Smooth muscle cell (in vitro differentiated cells): ENCODE results near the gene ZNF747. TPM values are rescaled to one million over a fixed set of nuclear protein-coding genes. Genes with fewer than 3 reads are reported as not detected.

Source experiments
- DNase-seq: peaks from one replicate; lab custom pipeline; 2025; ENCODE audit not compliant: unreplicated experiment; lab: John Stamatoyannopoulos, UW
- H2AFZ ChIP-seq: fragments of 200-600 bp; sonication (generic); 2 replicates; pipeline ENCODE4 v1.6.0; 2016; ENCODE audit warnings: antibody characterized with exemption, low read depth, mild to moderate bottlenecking
- H3F3A ChIP-seq: fragments of 200-600 bp; sonication (generic); 2 replicates; pipeline ENCODE4 v1.6.0; 2017; ENCODE audit warnings: antibody characterized with exemption, low read depth
- H3K27ac ChIP-seq: fragments of 200-600 bp; sonication (generic); 2 replicates; pipeline ENCODE4 v1.5.1; 2016; ENCODE audit warnings: low read depth, mild to moderate bottlenecking
- H3K27me3 ChIP-seq: fragments of 200-600 bp; sonication (generic); 2 replicates; pipeline ENCODE4 v1.6.1; 2016; ENCODE audit warnings: low read depth, mild to moderate bottlenecking
- H3K36me3 ChIP-seq: fragments of 200-600 bp; sonication (generic); 2 replicates; pipeline ENCODE4 v1.5.1; 2016; ENCODE audit warnings: low read depth
- H3K4me1 ChIP-seq: fragments of 200-600 bp; sonication (generic); 2 replicates; pipeline ENCODE4 v1.5.1; 2016; ENCODE audit warnings: low read depth
- H3K4me2 ChIP-seq: fragments of 200-600 bp; sonication (generic); 2 replicates; pipeline ENCODE4 v1.6.0; 2016; ENCODE audit warnings: mild to moderate bottlenecking
- H3K4me3 ChIP-seq: fragments of 200-600 bp; sonication (generic); 2 replicates; pipeline ENCODE4 v1.5.1; 2016; ENCODE audit warnings: mild to moderate bottlenecking
- H3K79me2 ChIP-seq: fragments of 200-600 bp; sonication (generic); 2 replicates; pipeline ENCODE4 v1.6.0; 2016; ENCODE audit warnings: low read depth, mild to moderate bottlenecking
- H3K9ac ChIP-seq: fragments of 200-600 bp; sonication (generic); 2 replicates; pipeline ENCODE4 v1.6.0; 2016; ENCODE audit warnings: low read depth
- H3K9me3 ChIP-seq: fragments of 200-600 bp; sonication (generic); replicated peaks from 2 replicates; pipeline ENCODE4 v1.5.1; 2016; ENCODE audit warnings: low read depth
- H4K20me1 ChIP-seq: fragments of 200-600 bp; sonication (generic); 2 replicates; pipeline ENCODE4 v1.6.0; 2016; ENCODE audit warnings: low read depth
- CTCF ChIP-seq: fragments of 200-600 bp; sonication (generic); IDR thresholded peaks from 2 replicates; pipeline ENCODE4 v1.5.1; 2017; ENCODE audit warnings: borderline replicate concordance, mild to moderate bottlenecking, antibody characterized with exemption; ENCODE audit not compliant: insufficient read depth, poor library complexity, severe bottlenecking
- WGBS: methylation state at CpG from one replicate; pipeline ENCODE4 v1.1.7; 2016; ENCODE audit warnings: low lambda C conversion rate; 5-methylcytosine and 5-hydroxymethylcytosine counted together
- polyA plus RNA-seq: library from polyadenylated mRNA; unstranded; fragments of >200 nt; fragmentation: Nextera tagmentation; extraction: Ambion mirVana; gene quantifications from 2 replicates; pipeline ENCODE4 v1.2.1, GENCODE V29; 2016
- total RNA-seq: library from RNA; depleted of rRNA; stranded (reverse); fragments of >200 nt; gene quantifications from 2 replicates; pipeline ENCODE4 v1.2.3, GENCODE V29; 2014

Gene ZNF747
- total and polyA plus RNA-seq, 2 experiments from 2014 or later, result 5.7 to 6.3 TPM

DNA sequence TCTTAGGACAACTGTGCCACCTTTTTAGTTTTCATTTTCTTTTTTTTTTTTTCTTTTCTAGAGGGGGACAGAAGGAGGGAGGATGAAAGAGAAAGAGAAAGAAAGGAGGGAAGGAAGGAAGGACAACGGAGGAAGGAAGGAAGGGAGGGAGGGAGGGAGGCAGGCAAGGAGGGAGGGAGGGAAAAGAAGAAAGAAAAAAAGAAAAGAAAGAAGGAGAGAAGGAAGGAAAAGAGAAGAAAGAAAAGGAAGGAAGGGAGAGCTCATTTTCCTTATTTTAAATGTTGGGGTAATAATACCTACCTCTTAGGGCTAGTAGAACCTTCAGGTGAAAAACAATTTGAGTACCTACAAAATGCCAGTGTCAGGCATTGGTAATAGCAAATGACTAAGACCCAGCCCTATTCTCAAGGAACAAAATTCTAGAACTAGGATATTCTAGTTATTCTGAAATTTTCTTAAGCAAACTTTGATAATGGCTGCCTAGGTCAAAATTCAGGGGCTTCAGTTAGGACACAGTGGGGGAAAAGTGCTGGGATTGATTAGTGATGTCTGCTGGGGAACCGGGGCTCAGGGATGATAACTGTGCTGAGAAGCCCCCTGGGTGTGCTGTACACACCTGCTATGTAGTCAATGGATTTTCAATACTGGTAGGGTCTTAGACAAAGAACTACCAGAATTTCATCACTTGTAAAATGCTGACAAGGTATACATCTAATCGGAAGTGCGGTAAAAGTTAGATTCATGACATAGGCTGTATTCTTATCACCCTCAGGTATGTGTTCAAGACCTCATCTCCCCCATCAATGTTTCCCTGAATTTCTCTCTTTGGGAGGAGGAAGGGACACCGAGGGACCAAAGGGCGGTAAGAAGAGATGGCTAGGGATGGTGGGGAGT is 31.0 kb downstream of the ZNF747 start:
- 64% methylated on average over 6 of the region's 6 CpGs for WGBS
- Histone ChIP-seq H3K36me3 (no peaks in the 10 kb centered on the region), H3K9me3 (no peaks in the 10 kb centered on the region), H4K20me1 (no peaks in the 10 kb centered on the region), H3K4me2 (no peak overlapping the region), H3K79me2 (no peaks in the 10 kb centered on the region), H3K27me3 (peaks cover 6% of the 10 kb centered on the region), H3K27ac (no peak overlapping the region), H3F3A (no peaks in the 10 kb centered on the region), H3K4me3 (no peak overlapping the region), H3K4me1 (no peaks in the 10 kb centered on the region), H3K9ac (no peak overlapping the region), H2AFZ (no peak overlapping the region)
- TF ChIP-seq CTCF, result no peak
- DNase-seq, result no peak

GRCh38 chr16:30499284-30499683 is 35.4 kb downstream of the ZNF747 start:
- DNase-seq, result no peak
- no peak for TF ChIP-seq CTCF
- no peaks in the 10 kb centered on the region for H3K36me3 ChIP-seq
- 86% methylated on average over 8 of the region's 8 CpGs for WGBS
- H3K27me3 ChIP-seq, result peaks cover 6% of the 10 kb centered on the region
- no peak overlapping the region for H3K27ac ChIP-seq
- H3K9me3 ChIP-seq, result no peaks in the 10 kb centered on the region
- H3K79me2 ChIP-seq, result no peaks in the 10 kb centered on the region
- no peak overlapping the region for H3K4me3 ChIP-seq
- H4K20me1 ChIP-seq, result no peaks in the 10 kb centered on the region
- no peaks in the 10 kb centered on the region for H3K4me1 ChIP-seq
- no peaks in the 10 kb centered on the region for H3F3A ChIP-seq
- no peak overlapping the region for H2AFZ ChIP-seq
- H3K9ac ChIP-seq, result no peak overlapping the region
- no peak overlapping the region for H3K4me2 ChIP-seq

GRCh38 chr16:30494709-30495108 is 39.9 kb downstream of the ZNF747 start:
- H4K20me1 ChIP-seq, result no peaks in the 10 kb centered on the region
- H2AFZ ChIP-seq, result no peak overlapping the region
- H3K36me3 ChIP-seq, result no peaks in the 10 kb centered on the region
- H3K27me3 ChIP-seq, result no peaks in the 10 kb centered on the region
- WGBS, result 86% methylated on average over 12 of the region's 12 CpGs
- no peaks in the 10 kb centered on the region for H3K9me3 ChIP-seq
- H3K79me2 ChIP-seq, result no peaks in the 10 kb centered on the region
- no peak overlapping the region for H3K4me3 ChIP-seq
- no peaks in the 10 kb centered on the region for H3F3A ChIP-seq
- no peak for DNase-seq
- no peak for TF ChIP-seq CTCF
- H3K4me2 ChIP-seq, result no peak overlapping the region
- H3K27ac ChIP-seq, result no peak overlapping the region
- H3K4me1 ChIP-seq, result no peaks in the 10 kb centered on the region
- H3K9ac ChIP-seq, result no peak overlapping the region
